HepG2 (cell line): ENCODE results near the gene PRKACA. TPM values are rescaled to one million over a fixed set of nuclear protein-coding genes. Genes with fewer than 3 reads are reported as not detected.

ENCODE experiments used
- AKAP8 ChIP-seq: sonication (generic); formaldehyde crosslinking; IDR thresholded peaks from 2 replicates; pipeline ENCODE4 v1.5.1; 2020; ENCODE audit warnings: mild to moderate bottlenecking, missing genetic modification reagents
- FOXO1 ChIP-seq: sonication (generic); formaldehyde crosslinking; IDR thresholded peaks from 2 replicates; pipeline ENCODE4 v1.4.0; 2020; ENCODE audit warnings: missing genetic modification reagents
- FOXO4 ChIP-seq: sonication (generic); formaldehyde crosslinking; conservative IDR thresholded peaks from 2 replicates; pipeline ENCODE4 v1.8.1; 2023; ENCODE audit warnings: missing genetic modification reagents
- HNF1B ChIP-seq: sonication (generic); formaldehyde crosslinking; IDR thresholded peaks from 2 replicates; pipeline ENCODE4 v1.5.1; 2020; ENCODE audit warnings: mild to moderate bottlenecking, moderate library complexity, missing genetic modification reagents
- MEIS2 ChIP-seq: sonication (generic); formaldehyde crosslinking; IDR thresholded peaks from 2 replicates; pipeline ENCODE4 v1.9.0; 2021; ENCODE audit warnings: mild to moderate bottlenecking, missing genetic modification reagents
- NR1H2 ChIP-seq: sonication (generic); formaldehyde crosslinking; IDR thresholded peaks from 2 replicates; pipeline ENCODE4 v1.8.1; 2022; ENCODE audit warnings: low read depth, missing genetic modification reagents, borderline replicate concordance
- PRDM10 ChIP-seq: sonication (generic); formaldehyde crosslinking; IDR thresholded peaks from 2 replicates; pipeline ENCODE4 v1.4.0; 2020; ENCODE audit warnings: low read depth, missing genetic modification reagents
- ZBTB42 ChIP-seq: sonication (generic); formaldehyde crosslinking; IDR thresholded peaks from 2 replicates; pipeline ENCODE4 v1.5.0; 2020; ENCODE audit warnings: mild to moderate bottlenecking, missing genetic modification reagents
- ZNF318 ChIP-seq: sonication (generic); formaldehyde crosslinking; IDR thresholded peaks from 2 replicates; pipeline ENCODE4 v1.4.0; 2020; ENCODE audit warnings: mild to moderate bottlenecking, missing genetic modification reagents
- ZNF557 ChIP-seq: sonication (generic); formaldehyde crosslinking; IDR thresholded peaks from 2 replicates; pipeline ENCODE4 v1.4.0; 2020; ENCODE audit warnings: missing genetic modification reagents
- ZNF713 ChIP-seq: sonication (generic); formaldehyde crosslinking; IDR thresholded peaks from 2 replicates; pipeline ENCODE4 v1.4.0; 2020; ENCODE audit warnings: mild to moderate bottlenecking, missing genetic modification reagents
- ZNF891 ChIP-seq: sonication (generic); formaldehyde crosslinking; IDR thresholded peaks from 2 replicates; pipeline ENCODE4 v1.5.0; 2020; ENCODE audit warnings: mild to moderate bottlenecking, missing genetic modification reagents
- polyA plus RNA-seq, 8 experiments: library from polyadenylated mRNA; depleted of rRNA in 3 of 8; stranded (reverse) in 7 of 8; unstranded in 1 of 8; fragments of >200 nt; fragmentation: Illumina TruSeq in 4 of 8; extraction: Trizol in 4 of 8; gene quantifications; 2 replicates each; pipeline versions ENCODE4 v1.2.1 to v1.2.3, GENCODE V29; 2011 to 2016; ENCODE audit warnings: low read depth in 4 of 8, missing spikeins in 1 of 8, mixed read lengths in 1 of 8; ENCODE audit not compliant: insufficient read depth in 1 of 8
- total RNA-seq, 5 experiments: library from RNA; depleted of rRNA; stranded (reverse); fragments of >200 nt; fragmentation: Illumina TruSeq; extraction: Trizol; gene quantifications; 2 replicates each; pipeline ENCODE4 v1.2.3, GENCODE V29; 2016; ENCODE audit warnings: low read depth in 1 of 5

Gene PRKACA
- total and polyA plus RNA-seq, 2 of the 13 experiments (the other 11 are each of a cell fraction or from before 2014, with no cell fraction given) = 11.0 to 18.2 TPM

GRCh38 chr19:14080887-14081796 lies 36.4 kb downstream of the PRKACA start (continued):
- peak; percentile 56; the same call in 1 of the 2 replicates for TF ChIP-seq FOXO1 (CRISPR knock-in tag)
- TF ChIP-seq MEIS2 (CRISPR knock-in tag) = peak; percentile 54
- peak; percentile 80; the same call in 1 of the 2 replicates for TF ChIP-seq ZNF713 (CRISPR knock-in tag)
- TF ChIP-seq ZNF318 (CRISPR knock-in tag) = no peak
- TF ChIP-seq FOXO4 (CRISPR knock-in tag) = no peak
- TF ChIP-seq HNF1B (CRISPR knock-in tag) = peak; percentile 68; the same call in 1 of the 2 replicates
- no peak for TF ChIP-seq NR1H2 (CRISPR knock-in tag)
- peak; percentile 57; the same call in 1 of the 2 replicates for TF ChIP-seq AKAP8 (CRISPR knock-in tag)
- TF ChIP-seq PRDM10 (CRISPR knock-in tag) = peak; percentile 66
- no peak for TF ChIP-seq ZNF557 (CRISPR knock-in tag)
- 0 out of 2 replicates have a peak, but pooled peaks have one; percentile 15 for TF ChIP-seq ZBTB42 (CRISPR knock-in tag)
- TF ChIP-seq ZNF891 = peak; percentile 49; the same call in 1 of the 2 replicates
